H9 (cell line): ENCODE results near the gene CDC42EP4. TPM values are rescaled to one million over a fixed set of nuclear protein-coding genes. Genes with fewer than 3 reads are reported as not detected.

Source experiments
- DNase-seq: peaks from one replicate; pipeline ENCODE4 v3.0.0-alpha.2; 2017
- H2AFZ ChIP-seq: one replicate; pipeline ENCODE4 v1.6.1; 2013; ENCODE audit warnings: mild to moderate bottlenecking, low read length, control low read depth, moderate library complexity
- H2AK5ac ChIP-seq: 2 replicates; pipeline ENCODE4 v1.6.1; 2013; ENCODE audit warnings: low read length, control low read depth, mixed read lengths; ENCODE audit not compliant: insufficient read length
- H2BK120ac ChIP-seq: one replicate; pipeline ENCODE4 v1.6.1; 2013; ENCODE audit warnings: low read depth, mild to moderate bottlenecking, low read length, control low read depth, inconsistent platforms; ENCODE audit not compliant: poor library complexity, severe bottlenecking
- H2BK12ac ChIP-seq: 2 replicates; pipeline ENCODE4 v1.6.1; 2013; ENCODE audit warnings: low read length, control low read depth, mixed read lengths, low read depth; ENCODE audit not compliant: insufficient read length
- H2BK15ac ChIP-seq: 2 replicates; pipeline ENCODE4 v1.6.1; 2013; ENCODE audit warnings: low read depth, low read length, control low read depth
- H2BK20ac ChIP-seq: one replicate; pipeline ENCODE4 v1.6.1; 2013; ENCODE audit warnings: low read depth, mild to moderate bottlenecking, low read length, control low read depth, inconsistent platforms; ENCODE audit not compliant: poor library complexity, severe bottlenecking
- H2BK5ac ChIP-seq: 2 replicates; pipeline ENCODE4 v1.6.1; 2013; ENCODE audit warnings: low read length, control low read depth, mixed read lengths; ENCODE audit not compliant: insufficient read length
- H3K14ac ChIP-seq: 2 replicates; pipeline ENCODE4 v1.6.1; 2013; ENCODE audit warnings: low read length, control low read depth; ENCODE audit not compliant: insufficient read depth
- H3K18ac ChIP-seq: 2 replicates; pipeline ENCODE4 v1.6.1; 2013; ENCODE audit warnings: low read depth, mild to moderate bottlenecking, mixed read lengths, low read length, control low read depth; ENCODE audit not compliant: insufficient read length
- H3K23ac ChIP-seq: 2 replicates; pipeline ENCODE4 v1.6.1; 2013; ENCODE audit warnings: low read length, control low read depth, mixed read lengths, low read depth; ENCODE audit not compliant: insufficient read length
- H3K23me2 ChIP-seq: 2 replicates; pipeline ENCODE4 v1.6.1; 2013; ENCODE audit warnings: low read depth, mild to moderate bottlenecking, mixed read lengths, low read length, control low read depth; ENCODE audit not compliant: insufficient read length, poor library complexity, severe bottlenecking
- H3K27ac ChIP-seq: 2 replicates; pipeline ENCODE4 v1.5.1; 2013; ENCODE audit warnings: low read length, control low read depth, mixed read lengths, low read depth; ENCODE audit not compliant: insufficient read length
- H3K27me3 ChIP-seq: 2 replicates; pipeline ENCODE4 v1.6.1; 2013; ENCODE audit warnings: low read length, control low read depth, inconsistent platforms; ENCODE audit not compliant: insufficient read depth
- H3K4ac ChIP-seq: 2 replicates; pipeline ENCODE4 v1.6.1; 2013; ENCODE audit warnings: low read depth, mild to moderate bottlenecking, control low read depth, inconsistent platforms, low read length, moderate library complexity
- H3K4me1 ChIP-seq: 2 replicates; pipeline ENCODE4 v1.6.1; 2013; ENCODE audit warnings: low read length, control low read depth, inconsistent platforms; ENCODE audit not compliant: insufficient read depth
- H3K4me2 ChIP-seq: 2 replicates; pipeline ENCODE4 v1.6.1; 2013; ENCODE audit warnings: low read length, control low read depth, mixed read lengths; ENCODE audit not compliant: insufficient read length, insufficient read depth
- H3K56ac ChIP-seq: 2 replicates; pipeline ENCODE4 v1.6.1; 2013; ENCODE audit warnings: low read depth, mild to moderate bottlenecking, mixed read lengths, low read length, control low read depth; ENCODE audit not compliant: insufficient read length
- H3K79me1 ChIP-seq: 2 replicates; pipeline ENCODE4 v1.6.1; 2013; ENCODE audit warnings: low read depth, mild to moderate bottlenecking, moderate library complexity, low read length, control low read depth, inconsistent platforms; ENCODE audit not compliant: insufficient read depth, poor library complexity, severe bottlenecking
- H3K79me2 ChIP-seq: 2 replicates; pipeline ENCODE4 v1.6.1; 2013; ENCODE audit warnings: low read length, control low read depth, inconsistent platforms; ENCODE audit not compliant: insufficient read depth
- H3K9ac ChIP-seq: 2 replicates; pipeline ENCODE4 v1.6.1; 2013; ENCODE audit warnings: low read length, control low read depth, mixed read lengths; ENCODE audit not compliant: insufficient read length; ENCODE audit errors: extremely low read depth
- H3K9me3 ChIP-seq: one replicate; pipeline ENCODE4 v1.6.1; 2013; ENCODE audit warnings: low read depth, low read length, inconsistent platforms; ENCODE audit not compliant: control insufficient read depth
- H3T11ph ChIP-seq: one replicate; pipeline ENCODE4 v1.6.1; 2013; ENCODE audit warnings: mild to moderate bottlenecking, low read length, control low read depth, inconsistent platforms
- H4K20me1 ChIP-seq: one replicate; pipeline ENCODE4 v1.6.1; 2013; ENCODE audit not compliant: control insufficient read depth, insufficient read length, insufficient read depth
- H4K5ac ChIP-seq: 2 replicates; pipeline ENCODE4 v1.6.1; 2013; ENCODE audit warnings: low read depth, mild to moderate bottlenecking, mixed read lengths, low read length, control low read depth; ENCODE audit not compliant: insufficient read length
- H4K8ac ChIP-seq: replicated peaks from 2 replicates; pipeline ENCODE4 v1.6.1; 2013; ENCODE audit warnings: low read length, control low read depth, mixed read lengths, low read depth; ENCODE audit not compliant: insufficient read length
- H4K91ac ChIP-seq: 2 replicates; pipeline ENCODE4 v1.6.1; 2013; ENCODE audit warnings: low read depth, mild to moderate bottlenecking, moderate library complexity, mixed read lengths, low read length, control low read depth; ENCODE audit not compliant: insufficient read length
- H3K27ac Mint-ChIP-seq, 3 experiments: 2 replicates in 2 of 3; 3 replicates in 1 of 3; pipeline ENCODE4 v1.8.0; 2020 to 2021; ENCODE audit warnings: mixed read lengths in 3 of 3, mild to moderate bottlenecking in 1 of 3, moderate library complexity in 1 of 3
- H3K27me3 Mint-ChIP-seq: 2 replicates; pipeline ENCODE4 v1.8.0; 2021; ENCODE audit warnings: low read depth, mild to moderate bottlenecking, moderate library complexity, mixed read lengths
- H3K36me3 Mint-ChIP-seq, 3 experiments: 2 replicates in 2 of 3; 3 replicates in 1 of 3; pipeline ENCODE4 v1.8.0; 2020 to 2021; ENCODE audit warnings: low read depth in 3 of 3, mixed read lengths in 3 of 3; ENCODE audit not compliant: insufficient read depth in 1 of 3
- H3K4me1 Mint-ChIP-seq, 2 experiments: 2 replicates each; pipeline ENCODE4 v1.8.0; 2020; ENCODE audit warnings: mixed read lengths in 2 of 2
- H3K4me3 Mint-ChIP-seq, 2 experiments: 2 replicates in 1 of 2; 3 replicates in 1 of 2; pipeline ENCODE4 v1.8.0; 2020 to 2021; ENCODE audit warnings: mild to moderate bottlenecking in 2 of 2, mixed read lengths in 2 of 2, moderate library complexity in 1 of 2
- H3K9me3 Mint-ChIP-seq, 2 experiments: 2 replicates in 1 of 2; 3 replicates in 1 of 2; pipeline ENCODE4 v1.8.0; 2020; ENCODE audit warnings: mild to moderate bottlenecking in 2 of 2, mixed read lengths in 2 of 2, moderate library complexity in 1 of 2
- WGBS: extraction: QIAGEN DNeasy Blood & Tissue Kit; methylation state at CpG from one replicate; pipeline ENCODE4 v1.1.7; 2013; ENCODE audit warnings: missing lambda C conversion rate, low lambda C conversion rate, mixed read lengths; ENCODE audit not compliant: insufficient read length; ENCODE audit errors: extremely low coverage; 5-methylcytosine and 5-hydroxymethylcytosine counted together
- total RNA-seq: library from RNA; stranded (reverse); gene quantifications from 2 replicates; pipeline ENCODE4 v1.2.1, GENCODE V29; 2021
- TF ChIP-seq, protein P1 (sequence below): fragments of 200-600 bp; sonication (generic); conservative IDR thresholded peaks from 3 replicates; pipeline ENCODE4 v1.8.0; 2021; ENCODE audit warnings: antibody characterized with exemption, mild to moderate bottlenecking

CDC42EP4 gene
- total RNA-seq, 1 experiment from 2014 or later = 27.1 TPM

DNA sequence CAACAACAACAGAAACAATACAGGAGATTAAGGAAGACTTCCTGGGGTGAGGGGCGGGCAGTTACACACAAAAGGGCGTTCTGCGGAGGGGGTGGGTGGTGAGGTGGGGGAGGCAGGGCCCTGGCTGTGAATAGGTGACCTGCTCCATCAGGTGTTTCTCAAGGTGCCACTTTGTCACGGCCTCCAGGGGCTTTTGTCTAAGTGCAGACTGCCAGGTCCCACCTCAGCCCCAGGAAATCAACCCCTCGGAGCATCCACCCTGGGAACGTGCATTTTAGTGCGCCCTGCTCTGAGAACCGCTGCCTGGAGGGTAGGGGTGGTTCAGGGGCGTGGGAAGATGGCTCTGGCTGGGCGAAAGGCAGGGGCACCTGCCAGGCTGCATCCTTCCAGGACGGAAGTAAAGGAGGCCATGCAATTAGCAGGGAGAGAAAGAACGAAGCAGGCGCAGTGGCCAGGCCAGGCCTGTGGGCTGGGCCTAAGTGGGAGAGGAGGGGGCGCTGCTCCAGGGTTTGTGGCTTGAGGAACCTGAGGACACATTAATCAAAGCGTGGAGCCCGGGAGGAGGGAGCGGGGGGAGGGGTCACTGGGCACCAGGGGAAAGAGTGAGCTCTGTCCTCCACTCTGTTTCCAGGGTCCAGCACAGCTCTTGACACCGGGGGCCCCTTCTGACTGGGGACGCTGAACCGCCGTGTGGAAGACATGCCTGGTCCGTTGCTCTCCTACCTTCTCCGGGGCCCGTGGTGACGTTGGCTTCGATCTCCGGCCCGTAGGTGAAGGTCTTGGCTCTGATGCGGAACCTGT lies 49.4 kb upstream of the CDC42EP4 start:
- peaks cover 6% of the 10 kb centered on the region for H3K23me2 ChIP-seq
- peak overlapping the region; percentile 42 to 56; a peak in 4 of 5 replicates for H3K4me3 Mint-ChIP-seq

More for the DNA sequence above, 49.4 kb upstream of the CDC42EP4 start:
- Mint-ChIP-seq H3K27ac (peak overlapping the region; percentile 95 to 97 (median 96)), H3K9me3 (no peaks in the 10 kb centered on the region), H3K4me1 (peaks cover 64 to 75% of the 10 kb centered on the region in 2 experiments), H3K36me3 (peaks cover 0 to 9% (median 0%) of the 10 kb centered on the region in 3 experiments; a peak in 2 of 7 replicates), H3K27me3 (peaks cover 3% of the 10 kb centered on the region)
- H3K14ac ChIP-seq = peak overlapping the region; percentile 64; the same call in 1 of the 2 replicates
- H2BK120ac ChIP-seq = no peak overlapping the region
- no peak overlapping the region for H4K5ac ChIP-seq
- no peaks in the 10 kb centered on the region for H3K79me1 ChIP-seq
- H3K9ac ChIP-seq = no peak overlapping the region
- H2BK20ac ChIP-seq = no peak overlapping the region
- no peak overlapping the region for H3K27ac ChIP-seq
- H4K91ac ChIP-seq = no peak overlapping the region
- H3K9me3 ChIP-seq = no peaks in the 10 kb centered on the region
- no peak overlapping the region for H2AK5ac ChIP-seq
- H2BK12ac ChIP-seq = no peak overlapping the region
- peak; percentile 86 for DNase-seq
- H3K56ac ChIP-seq = no peak overlapping the region
- no peaks in the 10 kb centered on the region for H4K20me1 ChIP-seq
- TF ChIP-seq, protein P1, sequence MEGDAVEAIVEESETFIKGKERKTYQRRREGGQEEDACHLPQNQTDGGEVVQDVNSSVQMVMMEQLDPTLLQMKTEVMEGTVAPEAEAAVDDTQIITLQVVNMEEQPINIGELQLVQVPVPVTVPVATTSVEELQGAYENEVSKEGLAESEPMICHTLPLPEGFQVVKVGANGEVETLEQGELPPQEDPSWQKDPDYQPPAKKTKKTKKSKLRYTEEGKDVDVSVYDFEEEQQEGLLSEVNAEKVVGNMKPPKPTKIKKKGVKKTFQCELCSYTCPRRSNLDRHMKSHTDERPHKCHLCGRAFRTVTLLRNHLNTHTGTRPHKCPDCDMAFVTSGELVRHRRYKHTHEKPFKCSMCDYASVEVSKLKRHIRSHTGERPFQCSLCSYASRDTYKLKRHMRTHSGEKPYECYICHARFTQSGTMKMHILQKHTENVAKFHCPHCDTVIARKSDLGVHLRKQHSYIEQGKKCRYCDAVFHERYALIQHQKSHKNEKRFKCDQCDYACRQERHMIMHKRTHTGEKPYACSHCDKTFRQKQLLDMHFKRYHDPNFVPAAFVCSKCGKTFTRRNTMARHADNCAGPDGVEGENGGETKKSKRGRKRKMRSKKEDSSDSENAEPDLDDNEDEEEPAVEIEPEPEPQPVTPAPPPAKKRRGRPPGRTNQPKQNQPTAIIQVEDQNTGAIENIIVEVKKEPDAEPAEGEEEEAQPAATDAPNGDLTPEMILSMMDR = 0 out of 3 replicates have a peak, but pooled peaks have one; percentile 11
- peaks cover 10% of the 10 kb centered on the region; the same call in 1 of the 2 replicates for H3K4me1 ChIP-seq
- no peak overlapping the region for H4K8ac ChIP-seq
- no peak overlapping the region for H3T11ph ChIP-seq
- no CpG with 5 or more reads among the region's 29 CpGs for WGBS
- no peak overlapping the region for H2AFZ ChIP-seq
- no peaks in the 10 kb centered on the region for H3K79me2 ChIP-seq
- H2BK5ac ChIP-seq = no peak overlapping the region
- H3K27me3 ChIP-seq = no peaks in the 10 kb centered on the region
- no peak overlapping the region for H3K4ac ChIP-seq
- no peak overlapping the region for H3K23ac ChIP-seq
- H2BK15ac ChIP-seq = 0 out of 2 replicates have a peak overlapping the region, but pooled peaks have one; percentile 44
- H3K4me2 ChIP-seq = peak overlapping the region; percentile 28
- peak overlapping the region; percentile 74 for H3K18ac ChIP-seq
